Mononuclear cell (primary cell): Measurements from ENCODE around the gene ATP6V0C. TPM values are rescaled to one million over a fixed set of nuclear protein-coding genes. Genes with fewer than 3 reads are reported as not detected.

Source experiments
- H3K27me3 ChIP-seq: 2 replicates; pipeline ENCODE4 v1.6.0; 2011; ENCODE audit warnings: low read length, control low read depth; ENCODE audit not compliant: insufficient read depth
- H3K4me1 ChIP-seq: 2 replicates; pipeline ENCODE4 v1.5.1; 2011; ENCODE audit warnings: mild to moderate bottlenecking, low read length, control low read depth; ENCODE audit not compliant: insufficient read depth
- H3K4me3 ChIP-seq: 2 replicates; pipeline ENCODE4 v1.5.1; 2011; ENCODE audit warnings: mild to moderate bottlenecking, low read length, moderate library complexity
- H3K9me3 ChIP-seq: 2 replicates; pipeline ENCODE4 v1.5.1; 2011; ENCODE audit warnings: low read depth, mild to moderate bottlenecking, control low read depth, low read length
- total RNA-seq: library from RNA; depleted of rRNA; stranded (reverse); fragments of >200 nt; gene quantifications from one replicate; pipeline ENCODE4 v1.2.3, GENCODE V29; 2012

Gene ATP6V0C
- total RNA-seq, 1 donor, result 61.2 TPM

DNA sequence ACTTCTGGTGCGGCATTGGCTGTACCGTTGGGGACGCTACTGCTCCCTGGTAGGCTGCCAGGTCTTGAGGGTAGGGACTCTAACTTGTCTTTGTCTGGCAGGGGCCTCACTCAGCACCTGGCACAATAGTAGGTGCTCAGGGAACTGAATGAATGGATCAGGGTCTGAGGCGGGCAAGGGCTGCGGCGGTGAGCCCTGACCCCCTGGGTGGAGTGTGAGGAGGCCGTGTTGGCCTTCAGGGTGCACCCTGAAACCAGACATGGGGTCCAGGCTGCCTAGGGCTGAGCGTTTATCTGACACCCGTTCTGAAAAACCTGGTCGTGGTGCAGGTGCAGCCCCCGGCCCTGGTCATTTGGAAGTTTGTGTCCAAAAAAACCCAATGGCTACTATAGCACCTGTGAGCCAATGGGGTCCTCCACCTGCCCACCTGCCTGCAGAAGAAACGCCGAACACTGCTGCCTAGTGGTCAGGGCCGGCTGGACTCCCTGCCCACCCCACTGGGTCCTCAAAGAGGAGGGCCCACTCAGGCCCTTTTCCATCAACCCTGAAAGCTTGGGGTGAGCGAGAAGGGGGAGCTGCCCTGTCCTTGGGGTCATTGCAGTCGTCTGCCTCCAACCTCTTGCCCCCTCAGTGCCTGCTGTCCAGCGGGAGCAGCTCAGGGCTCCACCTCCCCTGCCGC lies 4.9 kb upstream of the ATP6V0C start:
- Histone ChIP-seq H3K27me3 (no peaks in the 10 kb centered on the region), H3K4me3 (no peak overlapping the region), H3K9me3 (no peaks in the 10 kb centered on the region), H3K4me1 (peaks cover 59% of the 10 kb centered on the region)

DNA sequence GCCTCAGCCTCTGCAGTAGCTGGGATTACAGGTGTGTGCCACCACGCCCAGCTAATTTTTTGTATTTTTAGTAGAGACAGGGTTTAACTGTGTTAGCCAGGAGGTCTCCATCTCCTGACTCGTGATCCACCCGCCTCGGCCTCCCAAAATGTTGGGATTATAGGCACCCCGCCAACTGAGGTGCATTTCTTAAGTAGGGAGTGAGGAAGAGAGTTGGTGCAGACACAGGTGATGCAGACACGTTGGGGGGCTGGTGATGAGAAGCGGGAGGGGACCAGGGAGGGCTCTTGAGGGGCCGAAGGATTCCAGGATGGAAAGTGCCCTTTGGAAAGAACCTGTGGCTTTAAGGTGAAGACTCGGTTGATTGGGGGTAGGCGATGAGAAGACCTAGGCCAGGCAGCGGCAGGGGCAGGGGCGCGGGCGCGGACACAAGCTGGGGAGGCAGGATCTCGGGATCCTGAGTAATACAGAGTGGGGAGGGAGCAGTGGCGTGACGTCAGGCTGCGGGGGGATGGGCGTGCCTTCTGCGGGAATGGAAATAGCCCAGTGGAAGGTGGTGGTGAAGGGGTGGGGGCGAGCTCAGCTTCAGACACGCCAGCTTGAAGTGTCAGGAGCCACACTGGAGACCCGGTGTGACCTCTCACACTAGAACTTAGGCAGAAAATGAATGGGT lies 2.5 kb upstream of the ATP6V0C start:
- Histone ChIP-seq H3K4me3 (no peak overlapping the region), H3K27me3 (no peaks in the 10 kb centered on the region), H3K4me1 (peaks cover 75% of the 10 kb centered on the region), H3K9me3 (no peaks in the 10 kb centered on the region)

DNA sequence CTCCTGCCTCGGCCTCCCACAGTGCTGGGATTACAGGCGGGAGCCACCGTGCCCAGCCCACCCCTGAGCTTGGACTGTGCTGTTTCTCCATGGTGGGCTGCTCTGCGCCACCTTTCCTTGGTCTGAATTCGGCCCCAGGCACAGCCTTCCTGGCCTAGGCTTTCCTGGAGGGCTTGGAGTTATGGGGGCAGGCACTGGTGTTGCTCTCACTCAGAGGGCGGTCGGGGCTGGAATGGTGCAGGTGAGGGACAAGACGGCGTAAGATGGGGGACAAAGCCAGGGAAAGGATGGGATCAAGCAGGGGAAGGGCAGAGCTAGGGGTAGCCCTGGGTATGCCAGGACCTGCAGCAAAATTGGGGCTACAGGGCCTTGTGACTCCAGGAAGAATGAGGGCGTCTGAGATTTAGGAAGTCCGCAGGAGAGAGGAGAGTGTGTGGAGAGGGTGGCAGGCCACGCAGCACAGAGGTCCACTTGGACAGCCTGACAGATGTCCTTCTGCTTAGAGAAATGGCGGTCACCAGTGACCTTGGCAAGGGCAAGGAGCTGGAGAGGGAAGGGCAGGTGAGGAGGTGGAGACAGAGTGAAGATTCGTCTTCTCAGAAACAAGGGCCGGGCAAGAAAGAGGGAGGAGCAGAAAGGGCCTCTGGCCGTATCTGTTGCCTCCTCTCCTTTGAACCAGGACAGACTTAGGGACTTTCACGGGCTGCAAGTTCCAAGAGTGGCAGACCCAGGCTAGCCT lies 1.6 kb upstream of the ATP6V0C start:
- Histone ChIP-seq H3K4me3 (no peak overlapping the region), H3K9me3 (no peaks in the 10 kb centered on the region), H3K27me3 (no peaks in the 10 kb centered on the region), H3K4me1 (peaks cover 75% of the 10 kb centered on the region)

DNA sequence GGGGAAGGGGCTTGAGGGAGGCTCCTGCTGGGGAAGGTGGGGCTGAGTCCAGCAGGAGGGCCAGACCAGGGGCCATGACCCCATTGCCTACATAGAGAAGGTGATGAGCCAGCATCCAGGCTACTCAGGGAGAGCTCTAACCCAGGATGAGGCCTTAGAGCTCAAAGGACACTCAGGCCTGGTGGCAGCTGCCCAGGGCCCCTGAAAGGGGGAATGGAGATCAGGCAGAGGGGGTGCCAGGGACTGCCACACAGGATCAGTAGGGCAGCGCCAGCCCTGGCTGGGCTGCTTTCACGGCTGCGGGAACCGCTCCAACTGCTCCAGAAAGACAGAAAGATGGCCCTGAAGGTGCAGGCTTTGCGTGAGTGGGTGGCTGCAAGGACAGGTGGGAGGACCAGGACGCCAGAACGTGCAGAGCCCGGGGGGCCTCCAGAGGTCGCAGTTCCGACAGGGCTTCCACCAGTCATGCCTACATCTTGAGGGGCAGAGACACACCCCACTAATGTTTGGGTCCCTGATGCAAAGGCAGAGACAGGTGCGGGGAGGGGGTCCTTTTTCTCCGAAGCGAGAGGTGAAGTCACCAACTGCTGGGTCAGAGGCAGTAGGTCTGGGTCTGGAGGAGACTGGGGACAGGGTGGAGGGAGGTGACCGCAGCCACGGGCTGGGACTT lies 882 bp upstream of the ATP6V0C start:
- Histone ChIP-seq H3K9me3 (no peaks in the 10 kb centered on the region), H3K27me3 (no peaks in the 10 kb centered on the region), H3K4me1 (peaks cover 75% of the 10 kb centered on the region), H3K4me3 (peak overlapping the region; percentile 80)

DNA sequence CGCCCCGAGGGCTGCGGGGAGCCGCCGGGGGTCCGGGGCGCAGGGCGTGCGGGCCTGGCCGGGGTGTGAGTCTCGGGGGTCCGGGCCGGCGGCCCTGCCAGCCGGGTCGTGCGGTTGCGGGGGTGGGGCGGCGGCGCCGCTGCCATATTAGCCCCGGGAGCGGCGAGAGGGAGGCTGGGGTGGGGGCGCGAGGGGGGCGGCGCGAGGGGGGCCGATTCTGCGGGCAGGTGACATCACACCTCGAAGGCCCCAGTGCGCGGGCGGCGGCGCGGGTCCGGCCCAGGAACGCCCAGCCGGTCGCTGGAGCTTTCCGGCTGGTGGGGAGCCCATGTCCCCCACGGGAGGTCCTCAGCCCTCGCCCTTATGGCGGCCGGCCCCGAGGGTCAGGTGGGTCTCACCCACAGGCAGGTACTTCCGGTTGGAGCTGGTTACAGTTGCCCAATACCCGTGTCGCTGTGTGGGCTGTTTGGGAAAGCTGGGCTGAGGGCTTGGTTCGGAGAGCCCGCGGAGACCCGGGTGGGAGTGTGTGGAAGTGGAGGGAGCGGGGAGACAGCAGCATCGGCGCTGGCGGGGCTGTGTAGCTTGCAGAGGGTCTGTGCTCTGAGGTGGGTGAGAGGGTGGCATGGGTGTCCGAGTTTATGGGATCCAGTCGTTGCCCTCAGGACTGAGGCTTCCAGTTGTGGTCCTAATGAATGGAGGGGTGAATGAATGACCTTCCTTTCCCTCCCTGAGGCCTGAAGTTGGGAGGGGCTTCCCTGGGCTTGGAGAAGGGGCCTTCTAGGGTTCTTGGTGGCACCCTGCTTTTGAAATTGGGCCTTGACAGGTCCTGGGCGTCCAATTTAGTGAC lies 804 bp downstream of the ATP6V0C start:
- no peaks in the 10 kb centered on the region for H3K27me3 ChIP-seq
- peaks cover 75% of the 10 kb centered on the region for H3K4me1 ChIP-seq
- H3K4me3 ChIP-seq, result peak overlapping the region; percentile 80
- H3K9me3 ChIP-seq, result no peaks in the 10 kb centered on the region

DNA sequence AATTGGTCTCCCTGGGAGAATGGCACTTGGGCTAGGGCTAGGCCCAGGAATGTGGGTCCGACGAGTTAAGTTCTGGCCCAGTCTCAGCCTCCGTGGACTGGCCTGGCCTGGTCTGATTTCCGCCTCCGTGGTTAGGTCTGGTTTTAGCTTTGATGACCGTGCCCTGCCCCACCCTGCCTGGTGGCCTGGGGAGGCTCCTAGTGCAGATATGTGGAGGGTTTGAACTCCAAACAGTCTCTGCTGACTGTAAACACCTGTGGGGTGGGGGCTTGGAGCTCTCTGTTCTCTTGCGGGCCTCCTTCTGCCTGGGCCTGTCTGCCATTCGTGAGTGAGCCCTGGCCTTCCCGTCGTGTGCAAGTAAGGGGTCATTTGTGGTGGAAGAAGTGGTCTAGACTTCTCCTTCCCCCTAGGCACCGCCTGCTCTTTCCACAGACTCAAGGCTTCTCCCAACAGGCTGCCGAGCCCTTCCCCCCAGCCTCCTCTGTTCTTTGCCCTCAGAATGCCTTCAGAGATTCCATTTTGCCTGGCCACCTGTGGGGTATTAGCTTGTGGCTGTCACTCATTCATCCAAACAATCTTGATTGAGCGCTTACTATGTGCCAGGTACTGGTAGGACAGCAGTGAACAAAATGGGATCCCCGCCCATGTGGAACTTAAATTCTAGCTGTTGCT lies 1.6 kb downstream of the ATP6V0C start:
- Histone ChIP-seq H3K27me3 (no peaks in the 10 kb centered on the region), H3K4me1 (peaks cover 69% of the 10 kb centered on the region), H3K4me3 (peak overlapping the region; percentile 80), H3K9me3 (no peaks in the 10 kb centered on the region)

DNA sequence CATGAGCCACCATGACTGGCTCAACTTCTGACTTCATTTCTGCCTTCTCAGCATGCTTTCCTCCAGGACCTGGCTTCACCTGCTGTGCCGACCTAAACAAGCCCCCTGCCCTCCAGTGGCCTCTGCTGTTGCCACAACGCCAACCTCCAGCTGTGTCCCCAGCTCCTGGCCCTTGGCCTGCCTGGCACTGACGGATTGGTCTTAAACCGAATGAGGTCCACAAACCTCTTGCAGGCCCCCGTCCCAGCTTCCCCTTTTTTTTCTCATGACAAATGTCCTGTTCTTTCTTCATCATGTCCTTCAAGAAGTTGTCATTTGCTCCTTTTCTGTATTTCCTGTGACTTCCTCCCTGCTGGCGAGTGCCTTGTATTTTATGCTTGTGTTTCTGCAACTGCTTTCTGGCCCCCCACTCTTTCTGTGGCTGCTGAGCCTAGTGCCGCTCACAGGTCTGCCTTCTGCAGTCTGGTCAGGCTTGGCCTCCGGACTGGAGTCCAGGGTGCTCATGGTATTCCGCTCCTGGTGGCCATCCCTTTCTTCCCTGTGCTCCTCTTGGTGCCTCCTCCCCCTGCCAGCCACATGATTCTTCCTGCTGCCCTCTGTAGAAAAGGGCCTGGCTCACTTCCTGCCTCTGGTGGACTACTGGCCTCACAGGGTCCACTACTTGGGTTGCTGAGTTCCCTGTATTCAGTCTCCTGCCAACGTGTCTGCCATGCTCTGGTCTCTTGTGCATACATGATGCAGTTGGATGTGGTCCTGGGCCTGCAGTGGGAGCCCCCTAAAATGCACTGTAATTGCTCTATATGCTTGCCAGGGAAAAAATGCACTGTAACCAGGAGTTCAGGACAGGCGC lies 2.9 kb downstream of the ATP6V0C start:
- Histone ChIP-seq H3K27me3 (no peaks in the 10 kb centered on the region), H3K4me3 (peak overlapping the region; percentile 80), H3K4me1 (peaks cover 73% of the 10 kb centered on the region), H3K9me3 (no peaks in the 10 kb centered on the region)

DNA sequence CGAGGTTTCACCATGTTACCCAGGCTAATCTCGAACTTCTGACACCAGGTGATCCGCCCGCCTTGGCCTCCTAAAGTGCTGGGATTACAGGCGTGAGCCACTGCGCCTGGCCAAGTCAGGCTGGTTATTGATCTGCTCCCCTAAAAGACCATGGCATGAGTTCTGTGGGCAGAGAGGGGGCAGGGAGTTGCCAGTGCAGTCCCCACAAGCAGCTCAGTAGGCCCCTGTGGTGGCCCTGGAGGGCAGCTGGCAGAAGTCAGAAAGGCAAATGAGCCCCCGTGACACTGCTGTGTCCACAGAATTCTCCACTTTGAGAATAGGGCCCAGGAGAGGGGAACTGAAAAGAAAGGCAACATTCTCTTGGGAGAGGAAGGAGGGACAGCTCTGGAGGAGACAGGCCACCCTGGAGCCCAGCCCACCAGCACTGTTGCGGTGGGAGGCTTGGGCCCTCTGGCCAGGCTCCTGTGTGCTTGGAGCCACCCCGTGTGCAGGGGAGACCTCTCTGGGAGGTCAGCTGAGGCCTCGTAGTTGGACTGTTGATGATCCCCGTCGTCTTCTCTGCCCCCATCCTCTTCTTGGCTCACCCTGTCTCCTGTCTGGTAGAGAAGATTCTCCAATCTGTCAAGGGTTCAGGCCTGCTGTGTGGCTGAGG lies 4.3 kb downstream of the ATP6V0C start:
- Histone ChIP-seq H3K4me3 (no peak overlapping the region), H3K9me3 (no peaks in the 10 kb centered on the region), H3K4me1 (peaks cover 65% of the 10 kb centered on the region), H3K27me3 (no peaks in the 10 kb centered on the region)

DNA sequence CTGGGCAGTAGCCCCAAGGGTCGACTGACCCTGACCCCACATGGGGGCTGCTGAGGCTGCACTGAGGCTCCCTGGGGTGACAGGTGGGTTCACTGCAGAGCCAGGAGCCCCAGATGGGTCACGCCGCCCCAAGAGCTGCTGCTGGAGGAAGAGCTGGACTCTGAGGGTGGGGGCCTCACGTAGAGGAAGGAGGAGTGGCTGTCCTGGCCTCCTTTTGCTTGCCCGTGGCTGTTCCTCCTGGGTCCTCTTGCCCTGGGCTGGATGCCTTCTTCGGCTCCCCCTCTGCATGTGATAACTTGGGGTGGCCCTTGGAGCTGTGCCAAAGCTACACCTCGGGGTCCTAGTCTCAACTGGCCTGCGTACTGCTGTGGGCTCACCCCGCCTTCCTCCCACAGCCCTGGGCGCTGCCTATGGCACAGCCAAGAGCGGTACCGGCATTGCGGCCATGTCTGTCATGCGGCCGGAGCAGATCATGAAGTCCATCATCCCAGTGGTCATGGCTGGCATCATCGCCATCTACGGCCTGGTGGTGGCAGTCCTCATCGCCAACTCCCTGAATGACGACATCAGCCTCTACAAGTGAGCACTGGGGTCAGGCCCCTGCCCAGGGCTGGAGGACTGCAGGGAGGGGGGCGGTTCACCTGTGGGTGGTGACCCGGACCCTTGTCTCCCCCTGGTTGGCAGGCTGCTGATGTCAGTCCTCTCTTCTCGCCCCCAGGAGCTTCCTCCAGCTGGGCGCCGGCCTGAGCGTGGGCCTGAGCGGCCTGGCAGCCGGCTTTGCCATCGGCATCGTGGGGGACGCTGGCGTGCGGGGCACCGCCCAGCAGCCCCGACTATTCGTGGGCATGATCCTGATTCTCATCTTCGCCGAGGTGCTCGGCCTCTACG lies 5.3 kb downstream of the ATP6V0C start:
- Histone ChIP-seq H3K27me3 (no peaks in the 10 kb centered on the region), H3K9me3 (no peaks in the 10 kb centered on the region), H3K4me3 (no peak overlapping the region), H3K4me1 (peaks cover 62% of the 10 kb centered on the region)

DNA sequence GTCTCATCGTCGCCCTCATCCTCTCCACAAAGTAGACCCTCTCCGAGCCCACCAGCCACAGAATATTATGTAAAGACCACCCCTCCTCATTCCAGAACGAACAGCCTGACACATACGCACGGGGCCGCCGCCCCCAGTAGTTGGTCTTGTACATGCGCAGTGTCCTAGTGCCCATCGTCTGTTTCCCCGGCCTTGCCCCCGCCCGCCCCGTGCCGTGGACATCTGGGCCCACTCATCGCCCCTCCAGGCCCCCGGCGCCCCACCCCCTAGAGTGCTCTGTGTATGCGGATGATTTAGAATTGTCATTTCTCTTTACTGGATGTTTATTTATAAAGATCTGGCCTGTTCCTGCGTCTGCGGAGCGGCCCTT lies 5.9 kb downstream of the ATP6V0C start:
- Histone ChIP-seq H3K27me3 (no peaks in the 10 kb centered on the region), H3K4me3 (no peak overlapping the region), H3K9me3 (no peaks in the 10 kb centered on the region), H3K4me1 (peaks cover 60% of the 10 kb centered on the region)

DNA sequence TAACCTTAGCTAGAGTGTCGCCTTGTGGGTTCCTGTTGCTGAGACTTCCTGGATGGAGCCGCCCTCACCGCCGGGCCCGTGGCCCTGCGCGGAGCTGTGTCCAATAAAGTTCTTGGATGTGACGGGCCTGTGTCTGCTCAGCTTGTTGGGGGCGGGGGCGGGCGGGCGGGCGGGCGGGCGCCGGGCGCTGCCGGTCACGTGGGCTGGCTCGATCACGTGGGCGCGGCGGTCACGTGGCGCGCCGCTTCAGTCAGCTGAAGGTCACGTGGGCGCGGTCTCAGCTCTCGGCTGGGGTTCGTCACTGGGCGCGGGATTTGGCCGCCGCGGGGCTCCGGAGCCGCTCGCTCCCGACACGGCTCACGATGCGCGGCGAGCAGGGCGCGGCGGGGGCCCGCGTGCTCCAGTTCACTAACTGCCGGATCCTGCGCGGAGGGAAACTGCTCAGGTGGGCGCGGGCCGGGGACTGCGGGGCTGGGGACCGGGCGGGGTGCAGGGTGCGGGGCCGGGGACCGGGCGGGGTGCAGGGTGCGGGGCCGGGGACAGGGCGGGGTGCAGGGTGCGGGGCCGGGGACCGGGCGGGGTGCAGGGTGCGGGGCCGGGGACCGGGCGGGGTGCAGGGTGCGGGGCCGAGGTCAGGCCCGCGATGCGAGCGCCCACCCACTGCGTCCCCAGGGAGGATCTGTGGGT lies 6.5 kb downstream of the ATP6V0C start, which contains the start of gene AMDHD2:
Gene AMDHD2 (plus strand): TSS at position 275 of the 687 bp plus-strand sequence. CDS start 88 bp downstream, at position 363.
- Histone ChIP-seq H3K4me3 (peak within 1 kb of the TSS; percentile 44), H3K4me1 (peaks cover 55% of the 10 kb centered on the region), H3K27me3 (no peaks in the 10 kb centered on the region), H3K9me3 (no peaks in the 10 kb centered on the region)
